ENCODE results near the gene ANGEL1. TPM values are rescaled to one million over a fixed set of nuclear protein-coding genes. Genes with fewer than 3 reads are reported as not detected.

Gene ANGEL1
- total and polyA plus RNA-seq, 2 of the 13 experiments (the other 11 are each of a cell fraction or from before 2014, with no cell fraction given) = 14.3 to 20.1 TPM

- no peak for DNase-seq (ENCODE audit: low spot score)
- 0 out of 5 replicates have a peak, but pooled peaks cover 0 to 9% of the 10 kb centered on the region in 2 experiments for H3K27me3 ChIP-seq (ENCODE audit: control insufficient read depth in 1 of 2, insufficient read depth in 2 of 2, low read length in 2 of 2)
- H3K4me3 ChIP-seq (replicated peaks in 1 of 3; ENCODE audit: insufficient read depth in 1 of 3, low read depth in 2 of 3, low read length in 3 of 3) = peak overlapping the region; percentile 78 to 96 (median 87)
- no peak for FAIRE-seq
- H3K4me2 ChIP-seq (ENCODE audit: low read depth, low read length) = peak overlapping the region; percentile 92
- no peaks in the 10 kb centered on the region for H4K20me1 ChIP-seq (ENCODE audit: insufficient read depth, low read length)
- H2AFZ ChIP-seq (ENCODE audit: low read length) = no peak overlapping the region
- peaks cover 2 to 24% of the 10 kb centered on the region in 2 experiments; a peak in 3 of 5 replicates for H3K36me3 ChIP-seq (replicated peaks in 1 of 2; ENCODE audit: control insufficient read depth in 1 of 2, insufficient read depth in 2 of 2, low read length in 2 of 2)
- in situ Hi-C loops (cut with HindIII; ENCODE audit: extremely low pct_ligation_motif_present, low pct_unique_long_range_greater_than_20kb) (no loop called here), intact Hi-C loops (cut with micrococcal nuclease; ENCODE audit: unreplicated experiment) (no loop called here)
- ATAC-seq = no peak
- H3K4me1 ChIP-seq (ENCODE audit: insufficient read depth, low read length) = peaks cover 22% of the 10 kb centered on the region
- H3K27ac ChIP-seq (ENCODE audit: extremely low read length, insufficient read depth, low read length) = peak overlapping the region; percentile 67
- peaks cover 2% of the 10 kb centered on the region for H3K79me2 ChIP-seq (ENCODE audit: insufficient read depth, low read length)
- WGBS (ENCODE audit: low lambda C conversion rate) = 5% methylated on average over 4 of the region's 4 CpGs
- TF ChIP-seq ZKSCAN8 (CRISPR knock-in tag; IDR thresholded peaks at IDR 0.05; ENCODE audit: borderline replicate concordance) (peak; percentile 98), FOXK2 (IDR thresholded peaks at IDR 0.05) (no peak)
- ChIA-PET CTCF (ENCODE audit: low intra/inter-chr PET ratio, low total read pairs) (interaction anchor here (1.0 kb wide), 1 partner anchor 101 kb away, joined by 3 read pairs; no protein-coding TSS in a partner anchor), POLR2A (interaction anchor here (0.7 to 3.8 kb wide), 6 partner anchors 12 to 151 kb away, joined by 3 to 62 read pairs (median 4); no protein-coding TSS in a partner anchor)
- BruUV-seq (replicated peaks) = no TSS peak
- H3K9ac ChIP-seq (ENCODE audit: insufficient read depth, low read depth, low read length) = peak overlapping the region; percentile 76
- H3K9me3 ChIP-seq (ENCODE audit: low read length) = no peaks in the 10 kb centered on the region
Observed at GRCh38 chr14:76811561-76811960, 1.1 kb downstream of the ANGEL1 start.

- H3K4me3 ChIP-seq (replicated peaks in 1 of 3; ENCODE audit: insufficient read depth in 1 of 3, low read depth in 2 of 3, low read length in 3 of 3) = peak overlapping the region; percentile 78 to 96 (median 87); a peak in 5 of 6 replicates
- H4K20me1 ChIP-seq (ENCODE audit: insufficient read depth, low read length) = no peaks in the 10 kb centered on the region
- H3K4me1 ChIP-seq (ENCODE audit: insufficient read depth, low read length) = peaks cover 22% of the 10 kb centered on the region
- H3K4me2 ChIP-seq (ENCODE audit: low read depth, low read length) = peak overlapping the region; percentile 92
- ATAC-seq (peak; percentile 79), FAIRE-seq (peak; percentile 94), DNase-seq (ENCODE audit: low spot score) (peak; percentile 80)
- no TSS peak for BruUV-seq (replicated peaks)
- H3K36me3 ChIP-seq (replicated peaks in 1 of 2; ENCODE audit: control insufficient read depth in 1 of 2, insufficient read depth in 2 of 2, low read length in 2 of 2) = peaks cover 3 to 28% of the 10 kb centered on the region in 2 experiments; a peak in 3 of 5 replicates
- ChIA-PET CTCF (ENCODE audit: low intra/inter-chr PET ratio, low total read pairs) (interaction anchor here (1.0 kb wide), 1 partner anchor 101 kb away, joined by 3 read pairs; no protein-coding TSS in a partner anchor), POLR2A (interaction anchor here (0.7 to 3.8 kb wide), 6 partner anchors 9 to 1448 kb away, joined by 3 to 62 read pairs (median 3); no protein-coding TSS in a partner anchor)
- no peak overlapping the region for H2AFZ ChIP-seq (ENCODE audit: low read length)
- peak overlapping the region; percentile 56 for H3K27ac ChIP-seq (ENCODE audit: extremely low read length, insufficient read depth, low read length)
- H3K9me3 ChIP-seq (ENCODE audit: low read length) = no peaks in the 10 kb centered on the region
- intact Hi-C loops (cut with micrococcal nuclease; ENCODE audit: unreplicated experiment) = no loop called here
- 3% methylated on average over 8 of the region's 9 CpGs for WGBS (ENCODE audit: low lambda C conversion rate)
- H3K79me2 ChIP-seq (ENCODE audit: insufficient read depth, low read length) = peaks cover 2% of the 10 kb centered on the region
- H3K27me3 ChIP-seq (ENCODE audit: control insufficient read depth in 1 of 2, insufficient read depth in 2 of 2, low read length in 2 of 2) = 0 out of 5 replicates have a peak, but pooled peaks cover 0 to 4% of the 10 kb centered on the region in 2 experiments
- in situ Hi-C loops (cut with HindIII; ENCODE audit: extremely low pct_ligation_motif_present, low pct_unique_long_range_greater_than_20kb) = no loop called here
- H3K9ac ChIP-seq (ENCODE audit: insufficient read depth, low read depth, low read length) = peak overlapping the region; percentile 48
- no peak for TF ChIP-seq ZSCAN31 (CRISPR knock-in tag; IDR thresholded peaks at IDR 0.05; ENCODE audit: low read depth)
- peak; percentile 68 for TF ChIP-seq HNF4A (CRISPR knock-in tag; IDR thresholded peaks at IDR 0.05)
- 0 out of 2 replicates have a peak, but pooled peaks have one; percentile 60 for TF ChIP-seq MYPOP (CRISPR knock-in tag; IDR thresholded peaks at IDR 0.05)
- TF ChIP-seq POLR2A (IDR thresholded peaks at IDR 0.05; ENCODE audit: insufficient read depth in 1 of 2, low read depth in 2 of 2, low read length in 2 of 2) = peak in 1 of 2 experiments; percentile 36; a peak in 1 of 4 replicates
- TF ChIP-seq PAXIP1 (CRISPR knock-in tag; conservative IDR thresholded peaks at IDR 0.05) = 0 out of 2 replicates have a peak, but pooled peaks have one; percentile 26
- TF ChIP-seq DZIP1 (CRISPR knock-in tag; IDR thresholded peaks at IDR 0.05) = no peak
- 0 out of 2 replicates have a peak, but pooled peaks have one; percentile 37 for TF ChIP-seq FOXJ3 (CRISPR knock-in tag; IDR thresholded peaks at IDR 0.05; ENCODE audit: borderline replicate concordance)
- no peak for TF ChIP-seq RBFOX2 (IDR thresholded peaks at IDR 0.05; ENCODE audit: low read depth, low read length)
Observed at GRCh38 chr14:76810953-76811400, 1.7 kb downstream of the ANGEL1 start.

Measured in HepG2 (cell line).